K562 (cell line): ENCODE data around the gene VPS26A. TPM values are rescaled to one million over a fixed set of nuclear protein-coding genes. Genes with fewer than 3 reads are reported as not detected.

Experiments
- BRF1 ChIP-seq: IDR thresholded peaks from 3 replicates; pipeline ENCODE4 v1.6.1; 2011; ENCODE audit warnings: borderline replicate concordance, mild to moderate bottlenecking; ENCODE audit not compliant: insufficient read length; ENCODE audit errors: extremely low read depth
- CBX1 ChIP-seq: sonication (generic); IDR thresholded peaks from 2 replicates; pipeline ENCODE4 v1.6.1; 2016; ENCODE audit warnings: antibody characterized with exemption, low read depth, mild to moderate bottlenecking
- ESRRB ChIP-seq: fragments of 250-450 bp; sonication (Bioruptor Pico); IDR thresholded peaks from 2 replicates; pipeline ENCODE4 v1.5.0; 2020; ENCODE audit warnings: mild to moderate bottlenecking, moderate library complexity, borderline replicate concordance
- FOXA3 ChIP-seq, 2 experiments: fragments of 450-650 bp in 1 of 2; sonication (generic) in 1 of 2; formaldehyde crosslinking; IDR thresholded peaks in 1 of 2; conservative IDR thresholded peaks in 1 of 2; 2 replicates each; pipeline versions ENCODE4 v1.4.0 to v1.8.0; 2020 to 2022; ENCODE audit warnings: mild to moderate bottlenecking in 2 of 2, missing genetic modification reagents in 1 of 2
- KAT8 ChIP-seq: fragments of 450-650 bp; IDR thresholded peaks from 2 replicates; pipeline ENCODE4 v1.6.1; 2016; ENCODE audit warnings: low read depth, mild to moderate bottlenecking
- RB1 ChIP-seq: fragments of 450-650 bp; IDR thresholded peaks from 2 replicates; pipeline ENCODE4 v1.6.1; 2017; ENCODE audit warnings: low read depth, mild to moderate bottlenecking
- TOE1 ChIP-seq, 2 experiments: fragments of 450-650 bp in 1 of 2; sonication (generic) in 1 of 2; formaldehyde crosslinking in 1 of 2; IDR thresholded peaks; 2 replicates each; pipeline versions ENCODE4 v1.7.1 to v1.8.0; 2016 to 2022; ENCODE audit warnings: borderline replicate concordance in 2 of 2, mild to moderate bottlenecking in 2 of 2, antibody characterized with exemption in 1 of 2, inconsistent platforms in 1 of 2, low read depth in 1 of 2, missing genetic modification reagents in 1 of 2, moderate library complexity in 1 of 2
- ZNF316 ChIP-seq: fragments of 450-650 bp; IDR thresholded peaks from 2 replicates; pipeline ENCODE4 v1.6.1; 2016
- ZNF354B ChIP-seq: fragments of 250-450 bp; sonication (Bioruptor Pico); IDR thresholded peaks from 2 replicates; pipeline ENCODE4 v1.4.0; 2020
- polyA plus RNA-seq, 8 experiments: library from polyadenylated mRNA; depleted of rRNA in 4 of 8; stranded (reverse) in 5 of 8; unstranded in 3 of 8; fragments of >200 nt; fragmentation: Nextera tagmentation in 2 of 8; fragmentation: Illumina TruSeq in 1 of 8; extraction: Ambion mirVana in 2 of 8; extraction: Trizol in 1 of 8; gene quantifications; 2 replicates each; pipeline versions ENCODE4 v1.2.1 to v1.2.3, GENCODE V29; 2011 to 2014; ENCODE audit warnings: inconsistent platforms in 1 of 8, missing spikeins in 1 of 8
- total RNA-seq, 7 experiments: library from RNA; depleted of rRNA in 6 of 7; stranded (reverse); fragments of >200 nt in 6 of 7; fragmentation: Illumina TruSeq in 2 of 7; extraction: Trizol in 2 of 7; gene quantifications; 2 replicates each; pipeline versions ENCODE4 v1.2.1 to v1.2.3, GENCODE V29; 2011 to 2021; ENCODE audit warnings: low replicate concordance in 1 of 7
- TF ChIP-seq, protein P1 (sequence below), 2 experiments: fragments of 450-650 bp; conservative IDR thresholded peaks; 2 replicates each; pipeline ENCODE4 v1.6.1; 2017; ENCODE audit warnings: mild to moderate bottlenecking in 2 of 2, moderate library complexity in 2 of 2
- TF ChIP-seq, protein P2 (sequence below): fragments of 250-450 bp; sonication (Bioruptor Pico); IDR thresholded peaks from 2 replicates; pipeline ENCODE4 v1.9.0; 2021; ENCODE audit warnings: mild to moderate bottlenecking, inconsistent platforms
- TF ChIP-seq, protein P3 (sequence below): fragments of 450-650 bp; IDR thresholded peaks from 2 replicates; pipeline ENCODE4 v1.6.1; 2017; ENCODE audit warnings: antibody characterized with exemption, mild to moderate bottlenecking
- TF ChIP-seq, protein P4 (sequence below): IDR thresholded peaks from 2 replicates; pipeline ENCODE4 v1.6.1; 2011; ENCODE audit not compliant: insufficient read length; ENCODE audit errors: extremely low read depth
- TF ChIP-seq, protein P5 (sequence below): fragments of 250-450 bp; sonication (Bioruptor Pico); IDR thresholded peaks from 2 replicates; pipeline ENCODE4 v1.8.0; 2021; ENCODE audit warnings: borderline replicate concordance, mild to moderate bottlenecking, moderate library complexity; ENCODE audit not compliant: poor library complexity, severe bottlenecking

VPS26A gene
- total and polyA plus RNA-seq, 9 of the 15 experiments (the other 6 are each of a cell fraction or from before 2014, with no cell fraction given): 47.1 to 137 (median 69.3) TPM

DNA sequence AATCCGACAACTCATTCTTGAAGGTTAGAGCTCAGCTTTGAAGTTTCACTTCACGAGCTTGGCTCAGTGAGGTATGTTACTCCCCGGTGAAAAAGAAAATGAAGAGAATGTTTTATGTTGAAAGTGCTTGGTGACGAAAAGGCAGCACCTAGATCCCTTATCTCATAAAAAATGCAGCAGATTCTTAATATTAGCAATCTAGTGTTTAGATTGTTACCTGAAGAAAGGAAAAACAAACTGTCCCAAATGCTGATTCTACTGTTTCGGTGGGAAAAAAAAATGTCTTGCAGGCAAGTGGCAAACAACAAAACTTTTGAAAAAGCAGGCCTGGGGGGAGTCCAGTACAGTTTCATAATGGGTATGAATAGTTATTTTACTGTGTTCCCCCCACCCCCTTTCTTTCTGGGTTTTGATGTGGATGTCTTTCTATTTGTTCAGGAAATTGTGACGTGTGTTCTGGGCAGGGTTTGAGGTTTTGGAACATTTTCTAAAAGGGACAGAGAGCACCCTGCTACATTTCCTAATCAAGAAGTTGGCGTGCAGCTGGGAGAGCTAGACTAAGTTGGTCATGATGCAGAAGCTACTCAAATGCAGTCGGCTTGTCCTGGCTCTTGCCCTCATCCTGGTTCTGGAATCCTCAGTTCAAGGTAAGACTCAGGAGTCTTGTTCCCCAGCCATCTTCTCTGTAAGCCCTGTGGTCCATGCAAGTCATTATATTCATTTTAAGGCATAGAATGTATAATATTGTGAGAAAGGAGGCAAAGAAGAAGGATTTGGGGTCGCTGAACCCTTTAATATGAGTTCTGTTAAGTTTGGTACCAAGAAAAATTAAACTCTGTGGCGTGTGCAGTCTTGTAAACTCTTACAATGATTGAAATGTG, 36.1 kb upstream of the VPS26A start, which contains the start of gene SRGN (continued):
- TF ChIP-seq, protein P1, sequence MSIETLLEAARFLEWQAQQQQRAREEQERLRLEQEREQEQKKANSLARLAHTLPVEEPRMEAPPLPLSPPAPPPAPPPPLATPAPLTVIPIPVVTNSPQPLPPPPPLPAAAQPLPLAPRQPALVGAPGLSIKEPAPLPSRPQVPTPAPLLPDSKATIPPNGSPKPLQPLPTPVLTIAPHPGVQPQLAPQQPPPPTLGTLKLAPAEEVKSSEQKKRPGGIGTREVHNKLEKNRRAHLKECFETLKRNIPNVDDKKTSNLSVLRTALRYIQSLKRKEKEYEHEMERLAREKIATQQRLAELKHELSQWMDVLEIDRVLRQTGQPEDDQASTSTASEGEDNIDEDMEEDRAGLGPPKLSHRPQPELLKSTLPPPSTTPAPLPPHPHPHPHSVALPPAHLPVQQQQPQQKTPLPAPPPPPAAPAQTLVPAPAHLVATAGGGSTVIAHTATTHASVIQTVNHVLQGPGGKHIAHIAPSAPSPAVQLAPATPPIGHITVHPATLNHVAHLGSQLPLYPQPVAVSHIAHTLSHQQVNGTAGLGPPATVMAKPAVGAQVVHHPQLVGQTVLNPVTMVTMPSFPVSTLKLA (conservative IDR thresholded peaks at IDR 0.05): peak; percentile 24 to 53; a peak in 1 of 4 replicates
- no peak for TF ChIP-seq RB1
- 0 out of 2 replicates have a peak, but pooled peaks have one; percentile 12 for TF ChIP-seq TOE1 (IDR thresholded peaks at IDR 0.05; ENCODE audit: borderline replicate concordance)
- no peak for TF ChIP-seq TOE1 (CRISPR knock-in tag; IDR thresholded peaks at IDR 0.05; ENCODE audit: borderline replicate concordance, low read depth)
- TF ChIP-seq BRF1: no peak
- TF ChIP-seq, protein P2, sequence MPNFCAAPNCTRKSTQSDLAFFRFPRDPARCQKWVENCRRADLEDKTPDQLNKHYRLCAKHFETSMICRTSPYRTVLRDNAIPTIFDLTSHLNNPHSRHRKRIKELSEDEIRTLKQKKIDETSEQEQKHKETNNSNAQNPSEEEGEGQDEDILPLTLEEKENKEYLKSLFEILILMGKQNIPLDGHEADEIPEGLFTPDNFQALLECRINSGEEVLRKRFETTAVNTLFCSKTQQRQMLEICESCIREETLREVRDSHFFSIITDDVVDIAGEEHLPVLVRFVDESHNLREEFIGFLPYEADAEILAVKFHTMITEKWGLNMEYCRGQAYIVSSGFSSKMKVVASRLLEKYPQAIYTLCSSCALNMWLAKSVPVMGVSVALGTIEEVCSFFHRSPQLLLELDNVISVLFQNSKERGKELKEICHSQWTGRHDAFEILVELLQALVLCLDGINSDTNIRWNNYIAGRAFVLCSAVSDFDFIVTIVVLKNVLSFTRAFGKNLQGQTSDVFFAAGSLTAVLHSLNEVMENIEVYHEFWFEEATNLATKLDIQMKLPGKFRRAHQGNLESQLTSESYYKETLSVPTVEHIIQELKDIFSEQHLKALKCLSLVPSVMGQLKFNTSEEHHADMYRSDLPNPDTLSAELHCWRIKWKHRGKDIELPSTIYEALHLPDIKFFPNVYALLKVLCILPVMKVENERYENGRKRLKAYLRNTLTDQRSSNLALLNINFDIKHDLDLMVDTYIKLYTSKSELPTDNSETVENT: peak; percentile 32; the same call in 1 of the 2 replicates
- TF ChIP-seq, protein P3, sequence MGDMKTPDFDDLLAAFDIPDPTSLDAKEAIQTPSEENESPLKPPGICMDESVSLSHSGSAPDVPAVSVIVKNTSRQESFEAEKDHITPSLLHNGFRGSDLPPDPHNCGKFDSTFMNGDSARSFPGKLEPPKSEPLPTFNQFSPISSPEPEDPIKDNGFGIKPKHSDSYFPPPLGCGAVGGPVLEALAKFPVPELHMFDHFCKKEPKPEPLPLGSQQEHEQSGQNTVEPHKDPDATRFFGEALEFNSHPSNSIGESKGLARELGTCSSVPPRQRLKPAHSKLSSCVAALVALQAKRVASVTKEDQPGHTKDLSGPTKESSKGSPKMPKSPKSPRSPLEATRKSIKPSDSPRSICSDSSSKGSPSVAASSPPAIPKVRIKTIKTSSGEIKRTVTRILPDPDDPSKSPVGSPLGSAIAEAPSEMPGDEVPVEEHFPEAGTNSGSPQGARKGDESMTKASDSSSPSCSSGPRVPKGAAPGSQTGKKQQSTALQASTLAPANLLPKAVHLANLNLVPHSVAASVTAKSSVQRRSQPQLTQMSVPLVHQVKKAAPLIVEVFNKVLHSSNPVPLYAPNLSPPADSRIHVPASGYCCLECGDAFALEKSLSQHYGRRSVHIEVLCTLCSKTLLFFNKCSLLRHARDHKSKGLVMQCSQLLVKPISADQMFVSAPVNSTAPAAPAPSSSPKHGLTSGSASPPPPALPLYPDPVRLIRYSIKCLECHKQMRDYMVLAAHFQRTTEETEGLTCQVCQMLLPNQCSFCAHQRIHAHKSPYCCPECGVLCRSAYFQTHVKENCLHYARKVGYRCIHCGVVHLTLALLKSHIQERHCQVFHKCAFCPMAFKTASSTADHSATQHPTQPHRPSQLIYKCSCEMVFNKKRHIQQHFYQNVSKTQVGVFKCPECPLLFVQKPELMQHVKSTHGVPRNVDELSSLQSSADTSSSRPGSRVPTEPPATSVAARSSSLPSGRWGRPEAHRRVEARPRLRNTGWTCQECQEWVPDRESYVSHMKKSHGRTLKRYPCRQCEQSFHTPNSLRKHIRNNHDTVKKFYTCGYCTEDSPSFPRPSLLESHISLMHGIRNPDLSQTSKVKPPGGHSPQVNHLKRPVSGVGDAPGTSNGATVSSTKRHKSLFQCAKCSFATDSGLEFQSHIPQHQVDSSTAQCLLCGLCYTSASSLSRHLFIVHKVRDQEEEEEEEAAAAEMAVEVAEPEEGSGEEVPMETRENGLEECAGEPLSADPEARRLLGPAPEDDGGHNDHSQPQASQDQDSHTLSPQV: peak; percentile 69; the same call in 1 of the 2 replicates
- peak; percentile 69 for TF ChIP-seq ZNF316
- TF ChIP-seq KAT8: no peak
- 0 out of 2 replicates have a peak, but pooled peaks have one; percentile 32 for TF ChIP-seq ESRRB (CRISPR knock-in tag)
- TF ChIP-seq, protein P4, sequence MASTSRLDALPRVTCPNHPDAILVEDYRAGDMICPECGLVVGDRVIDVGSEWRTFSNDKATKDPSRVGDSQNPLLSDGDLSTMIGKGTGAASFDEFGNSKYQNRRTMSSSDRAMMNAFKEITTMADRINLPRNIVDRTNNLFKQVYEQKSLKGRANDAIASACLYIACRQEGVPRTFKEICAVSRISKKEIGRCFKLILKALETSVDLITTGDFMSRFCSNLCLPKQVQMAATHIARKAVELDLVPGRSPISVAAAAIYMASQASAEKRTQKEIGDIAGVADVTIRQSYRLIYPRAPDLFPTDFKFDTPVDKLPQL: peak; percentile 80
- TF ChIP-seq FOXA3 (CRISPR knock-in tag; conservative IDR thresholded peaks at IDR 0.05 in 1 of 2, IDR thresholded peaks at IDR 0.05 in 1 of 2): no peak
- 0 out of 2 replicates have a peak, but pooled peaks have one; percentile 62 for TF ChIP-seq CBX1
- peak; percentile 49; the same call in 1 of the 2 replicates for TF ChIP-seq ZNF354B (CRISPR knock-in tag)
- TF ChIP-seq, protein P5, sequence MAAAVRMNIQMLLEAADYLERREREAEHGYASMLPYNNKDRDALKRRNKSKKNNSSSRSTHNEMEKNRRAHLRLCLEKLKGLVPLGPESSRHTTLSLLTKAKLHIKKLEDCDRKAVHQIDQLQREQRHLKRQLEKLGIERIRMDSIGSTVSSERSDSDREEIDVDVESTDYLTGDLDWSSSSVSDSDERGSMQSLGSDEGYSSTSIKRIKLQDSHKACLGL (CRISPR knock-in tag): no peak
